Measurements from ENCODE around the gene S100A4. TPM values are rescaled to one million over a fixed set of nuclear protein-coding genes. Genes with fewer than 3 reads are reported as not detected.
"Not testable (repeated sequence)": the region's sequence is repeated elsewhere in the genome, so short reads cannot be mapped to it uniquely, and the experiment has no call there.

S100A4 gene
- total RNA-seq, 1 donor from 2014 or later, result 69.3 TPM

GRCh38 chr1:153520818-153521476, 24.7 kb downstream of the S100A4 start:
- H4K20me1 ChIP-seq (ENCODE audit: insufficient read depth, low read length), result no peaks in the 10 kb centered on the region
- no peak overlapping the region for H3K9ac ChIP-seq (ENCODE audit: low read length)
- no peaks in the 10 kb centered on the region for H3K9me3 Mint-ChIP-seq (ENCODE audit: unreplicated experiment)
- FAIRE-seq (no peak), DNase-seq (ENCODE audit: low read depth) (no peak)
- no peak overlapping the region for H2AFZ ChIP-seq (ENCODE audit: low read depth, low read length)
- H3K27me3 Mint-ChIP-seq (ENCODE audit: low read depth, unreplicated experiment), result peaks cover 3% of the 10 kb centered on the region
- H3K4me1 Mint-ChIP-seq (ENCODE audit: low read depth, unreplicated experiment), result peaks cover 8% of the 10 kb centered on the region
- H3K27me3 ChIP-seq (ENCODE audit: insufficient read depth, low read length), result no peaks in the 10 kb centered on the region
- no peaks in the 10 kb centered on the region for H3K9me3 ChIP-seq (ENCODE audit: insufficient read depth, low read depth, low read length)
- H3K27ac ChIP-seq (ENCODE audit: low read depth, low read length), result no peak overlapping the region
- no peaks in the 10 kb centered on the region for H3K36me3 Mint-ChIP-seq (ENCODE audit: low read depth, unreplicated experiment)
- no peak overlapping the region for H3K27ac Mint-ChIP-seq (ENCODE audit: unreplicated experiment)
- no peak for TF ChIP-seq EZH2 (IDR thresholded peaks at IDR 0.05; ENCODE audit: insufficient read depth, low read length)
- TF ChIP-seq, protein P1, sequence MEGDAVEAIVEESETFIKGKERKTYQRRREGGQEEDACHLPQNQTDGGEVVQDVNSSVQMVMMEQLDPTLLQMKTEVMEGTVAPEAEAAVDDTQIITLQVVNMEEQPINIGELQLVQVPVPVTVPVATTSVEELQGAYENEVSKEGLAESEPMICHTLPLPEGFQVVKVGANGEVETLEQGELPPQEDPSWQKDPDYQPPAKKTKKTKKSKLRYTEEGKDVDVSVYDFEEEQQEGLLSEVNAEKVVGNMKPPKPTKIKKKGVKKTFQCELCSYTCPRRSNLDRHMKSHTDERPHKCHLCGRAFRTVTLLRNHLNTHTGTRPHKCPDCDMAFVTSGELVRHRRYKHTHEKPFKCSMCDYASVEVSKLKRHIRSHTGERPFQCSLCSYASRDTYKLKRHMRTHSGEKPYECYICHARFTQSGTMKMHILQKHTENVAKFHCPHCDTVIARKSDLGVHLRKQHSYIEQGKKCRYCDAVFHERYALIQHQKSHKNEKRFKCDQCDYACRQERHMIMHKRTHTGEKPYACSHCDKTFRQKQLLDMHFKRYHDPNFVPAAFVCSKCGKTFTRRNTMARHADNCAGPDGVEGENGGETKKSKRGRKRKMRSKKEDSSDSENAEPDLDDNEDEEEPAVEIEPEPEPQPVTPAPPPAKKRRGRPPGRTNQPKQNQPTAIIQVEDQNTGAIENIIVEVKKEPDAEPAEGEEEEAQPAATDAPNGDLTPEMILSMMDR (IDR thresholded peaks at IDR 0.05; ENCODE audit: insufficient read depth, low read depth, low read length), result no peak
- no peak overlapping the region for H3K4me3 ChIP-seq (ENCODE audit: insufficient read depth, low read depth, low read length)
- H3K4me2 ChIP-seq (ENCODE audit: low read length), result no peak overlapping the region
- no peaks in the 10 kb centered on the region for H3K79me2 ChIP-seq (ENCODE audit: insufficient read depth, low read length)
- H3K36me3 ChIP-seq (ENCODE audit: insufficient read depth, low read length), result no peaks in the 10 kb centered on the region
- H3K4me1 ChIP-seq (ENCODE audit: insufficient read depth, low read length), result no peaks in the 10 kb centered on the region
- H3K4me3 Mint-ChIP-seq (ENCODE audit: unreplicated experiment), result no peak overlapping the region

DNA sequence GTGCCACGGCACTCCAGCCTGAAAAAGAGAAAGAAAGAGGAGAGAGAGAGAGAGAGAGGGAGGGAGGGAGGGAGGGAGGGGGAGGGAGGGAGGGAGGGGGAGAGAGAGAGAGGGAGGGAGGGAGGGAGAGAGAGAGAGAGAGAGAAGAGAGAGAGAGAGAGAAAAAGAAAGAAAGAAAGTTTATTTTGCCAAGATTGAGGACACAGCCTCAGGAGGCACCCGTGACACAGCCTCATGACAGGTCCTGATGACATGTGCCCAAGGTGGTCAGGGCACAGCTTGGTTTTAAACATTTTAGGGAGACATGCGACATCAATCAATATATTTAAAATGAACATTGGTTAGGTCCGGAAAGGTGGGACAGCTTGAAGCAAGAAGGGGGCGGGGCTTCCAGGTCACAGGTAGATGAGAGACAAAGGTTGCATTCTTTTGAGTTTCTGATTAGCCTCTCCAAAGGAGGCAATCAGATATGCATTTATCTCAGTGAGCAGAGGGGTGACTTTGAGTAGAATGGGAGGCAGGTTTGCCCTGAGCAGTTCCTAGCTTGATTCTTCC, 25.4 kb downstream of the S100A4 start:
- H3K79me2 ChIP-seq (ENCODE audit: insufficient read depth, low read length); H3K4me3 ChIP-seq (ENCODE audit: insufficient read depth, low read depth, low read length); H3K4me3 Mint-ChIP-seq (ENCODE audit: unreplicated experiment); H3K27me3 ChIP-seq (ENCODE audit: insufficient read depth, low read length); H3K9ac ChIP-seq (ENCODE audit: low read length); H4K20me1 ChIP-seq (ENCODE audit: insufficient read depth, low read length); H3K27me3 Mint-ChIP-seq (ENCODE audit: low read depth, unreplicated experiment); FAIRE-seq; H3K4me1 Mint-ChIP-seq (ENCODE audit: low read depth, unreplicated experiment); H2AFZ ChIP-seq (ENCODE audit: low read depth, low read length); H3K4me2 ChIP-seq (ENCODE audit: low read length); H3K36me3 ChIP-seq (ENCODE audit: insufficient read depth, low read length); DNase-seq (ENCODE audit: low read depth); H3K9me3 ChIP-seq (ENCODE audit: insufficient read depth, low read depth, low read length); H3K27ac Mint-ChIP-seq (ENCODE audit: unreplicated experiment); H3K36me3 Mint-ChIP-seq (ENCODE audit: low read depth, unreplicated experiment); H3K4me1 ChIP-seq (ENCODE audit: insufficient read depth, low read length); H3K27ac ChIP-seq (ENCODE audit: low read depth, low read length); H3K9me3 Mint-ChIP-seq (ENCODE audit: unreplicated experiment): not testable (repeated sequence)

GRCh38 chr1:153519242-153519641, 26.4 kb downstream of the S100A4 start:
- DNase-seq (ENCODE audit: low read depth) (no peak), FAIRE-seq (no peak)
- H3K4me3 ChIP-seq (ENCODE audit: insufficient read depth, low read depth, low read length), result no peak overlapping the region
- no peaks in the 10 kb centered on the region for H3K4me1 ChIP-seq (ENCODE audit: insufficient read depth, low read length)
- H3K9me3 ChIP-seq (ENCODE audit: insufficient read depth, low read depth, low read length), result no peaks in the 10 kb centered on the region
- Mint-ChIP-seq H3K9me3 (ENCODE audit: unreplicated experiment) (no peaks in the 10 kb centered on the region), H3K27me3 (ENCODE audit: low read depth, unreplicated experiment) (peaks cover 3% of the 10 kb centered on the region), H3K36me3 (ENCODE audit: low read depth, unreplicated experiment) (no peaks in the 10 kb centered on the region), H3K4me1 (ENCODE audit: low read depth, unreplicated experiment) (peaks cover 5% of the 10 kb centered on the region), H3K27ac (ENCODE audit: unreplicated experiment) (no peak overlapping the region), H3K4me3 (ENCODE audit: unreplicated experiment) (no peak overlapping the region)
- no peaks in the 10 kb centered on the region for H3K36me3 ChIP-seq (ENCODE audit: insufficient read depth, low read length)
- H3K27me3 ChIP-seq (ENCODE audit: insufficient read depth, low read length), result no peaks in the 10 kb centered on the region
- no peak overlapping the region for H3K9ac ChIP-seq (ENCODE audit: low read length)
- H4K20me1 ChIP-seq (ENCODE audit: insufficient read depth, low read length), result no peaks in the 10 kb centered on the region
- H3K4me2 ChIP-seq (ENCODE audit: low read length), result no peak overlapping the region
- no peak for TF ChIP-seq EZH2 (IDR thresholded peaks at IDR 0.05; ENCODE audit: insufficient read depth, low read length)
- TF ChIP-seq, protein P1 (IDR thresholded peaks at IDR 0.05; ENCODE audit: insufficient read depth, low read depth, low read length), result no peak
- H2AFZ ChIP-seq (ENCODE audit: low read depth, low read length), result no peak overlapping the region
- no peak overlapping the region for H3K27ac ChIP-seq (ENCODE audit: low read depth, low read length)
- no peaks in the 10 kb centered on the region for H3K79me2 ChIP-seq (ENCODE audit: insufficient read depth, low read length)

Measured in astrocyte (in vitro differentiated cells and primary cell).